Stimulated activated CD4-positive, alpha-beta T cell treated with anti-CD3 and anti-CD28 coated beads, Interleukin-1b, Interleukin-23, amount 100 ng/mL, for 1 hour (primary cell): ENCODE results near the gene SH3BP4.

Experiments used
- DNase-seq, 2 donors: peaks; one replicate each; pipeline ENCODE4 v3.0.0-alpha.2; 2020; ENCODE audit warnings: low read depth in 2 of 2

The SH3BP4 gene

GRCh38 chr2:234945339-234945873, 6.4 kb upstream of the SH3BP4 start:
- DNase-seq: no peak

DNA sequence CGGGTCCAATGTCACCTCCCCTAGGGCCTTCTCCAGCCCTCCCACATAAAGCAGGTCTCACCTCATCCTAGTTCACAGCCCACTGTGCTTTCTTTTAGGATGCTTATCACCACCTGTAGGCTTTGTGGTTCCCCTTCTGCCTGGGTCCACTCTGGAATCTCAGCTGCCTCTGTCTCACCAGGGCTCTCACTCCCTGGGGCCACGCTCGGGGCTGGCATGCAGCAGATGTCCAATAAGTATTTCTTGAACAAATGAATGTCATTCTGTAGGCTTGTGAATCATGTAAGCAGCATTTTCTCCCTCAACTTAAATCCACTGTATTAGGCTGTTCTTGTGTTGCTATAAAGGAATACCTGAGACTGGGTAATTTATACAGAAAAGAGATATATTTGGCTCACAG, 4.3 kb upstream of the SH3BP4 start:
- no peak for DNase-seq

DNA sequence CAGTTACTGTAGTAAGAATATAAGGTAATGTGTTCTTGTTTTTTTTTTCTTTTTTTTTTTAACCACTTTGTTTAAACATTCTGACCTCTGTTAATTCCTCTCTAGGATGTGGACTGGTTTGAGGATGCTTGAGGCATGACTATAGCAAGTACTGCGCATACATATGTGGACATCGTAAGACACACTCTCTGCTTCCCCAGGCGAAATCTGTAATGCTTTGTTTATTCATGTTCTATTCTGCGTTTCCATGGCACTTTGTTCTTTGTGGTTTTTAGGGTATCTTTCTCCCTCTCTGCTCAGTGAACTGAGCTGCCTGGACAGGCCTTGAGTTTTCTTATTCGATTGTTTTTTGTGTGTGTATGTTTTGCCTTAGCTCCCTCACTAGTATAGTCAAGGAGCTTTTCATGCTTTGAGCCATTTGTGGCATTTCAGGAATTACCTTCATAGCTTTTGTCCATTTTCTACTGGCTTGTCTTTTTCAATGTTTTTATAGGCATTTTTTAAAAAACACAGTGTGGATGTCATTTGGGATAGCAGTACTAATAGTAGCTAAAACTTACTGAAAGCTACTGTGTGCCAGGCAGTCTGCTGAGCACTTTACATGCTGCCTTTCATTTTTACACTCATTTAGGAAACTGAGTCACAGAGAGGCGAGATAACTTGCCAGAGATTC, 1.9 kb upstream of the SH3BP4 start:
- no peak for DNase-seq

GRCh38 chr2:234950435-234950729, 1.4 kb upstream of the SH3BP4 start:
- DNase-seq: no peak

GRCh38 chr2:234950730-234951663, 820 bp upstream of the SH3BP4 start:
- no peak for DNase-seq

DNA sequence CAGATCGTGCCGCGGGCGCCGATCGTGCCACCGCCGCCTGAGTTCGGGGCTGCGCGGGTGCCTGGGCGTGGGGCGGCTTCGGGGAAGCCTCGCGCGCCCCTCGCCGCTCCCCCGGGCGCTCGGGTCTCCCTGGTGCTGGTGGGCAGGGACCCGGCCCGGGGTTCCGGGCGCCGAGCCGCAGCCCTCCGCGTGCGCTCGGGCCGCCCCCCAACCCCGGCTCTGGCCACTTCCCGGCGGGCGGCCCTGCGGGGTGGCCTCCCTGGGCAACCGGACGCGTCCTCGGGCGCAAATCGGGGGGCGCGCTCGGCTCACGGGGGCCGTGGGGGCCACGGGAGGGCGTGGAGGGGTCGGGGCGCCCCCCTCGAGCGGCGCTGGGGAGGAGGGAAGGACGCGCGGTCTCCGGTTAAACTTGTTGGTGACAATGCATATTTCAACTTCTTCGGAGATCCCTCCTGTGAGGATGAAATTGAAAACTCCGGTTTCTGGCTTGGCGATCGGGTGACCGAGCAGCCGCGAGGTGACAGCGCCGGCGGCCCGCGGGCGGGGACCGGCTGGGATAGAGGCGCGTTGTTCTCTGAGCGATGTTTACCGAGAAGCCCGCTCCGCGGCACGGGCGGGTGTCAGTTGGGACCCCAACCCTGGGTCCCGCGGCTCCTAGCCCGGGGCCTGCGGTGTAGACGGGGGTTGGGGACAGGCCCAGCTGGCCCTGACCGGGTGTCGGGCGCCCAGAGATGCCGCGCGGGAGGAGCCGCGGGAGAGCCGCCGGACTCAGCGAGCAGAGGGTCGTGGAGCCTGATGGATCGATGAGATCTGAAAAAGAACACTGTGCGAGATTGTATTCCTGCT, 676 bp downstream of the SH3BP4 start:
- DNase-seq: no peak

- DNase-seq: no peak
Measured at GRCh38 chr2:234953116-234954031, 1.6 kb downstream of the SH3BP4 start.

GRCh38 chr2:234954551-234954992, 2.8 kb downstream of the SH3BP4 start:
- no peak for DNase-seq

GRCh38 chr2:234955091-234955591, 3.3 kb downstream of the SH3BP4 start:
- no peak for DNase-seq

DNA sequence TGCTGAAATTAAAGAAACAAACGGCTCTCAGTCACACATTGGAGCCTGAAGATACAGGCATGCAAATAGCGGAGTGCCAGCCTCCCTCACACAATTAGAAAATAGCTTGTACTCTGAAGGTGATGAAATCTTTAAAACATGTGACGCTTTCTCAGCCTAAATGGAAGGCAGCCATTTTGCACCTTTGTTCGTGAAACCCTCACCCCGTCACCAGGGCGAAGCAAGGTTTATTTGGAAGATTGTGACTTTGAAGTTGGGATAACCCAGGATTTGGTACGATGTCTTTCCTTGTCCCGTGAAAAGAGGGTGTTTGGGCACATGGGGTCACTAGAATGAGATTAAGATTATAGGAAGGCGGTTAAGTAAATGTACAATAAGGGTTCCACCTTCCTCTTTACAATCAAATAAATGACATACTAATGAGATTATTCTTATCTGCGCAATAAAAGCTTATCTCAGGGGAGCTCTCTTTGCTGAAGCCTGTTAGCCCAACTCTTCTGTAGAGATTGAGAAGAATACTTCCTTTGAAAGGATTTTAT, 4.2 kb downstream of the SH3BP4 start:
- DNase-seq: no peak

DNA sequence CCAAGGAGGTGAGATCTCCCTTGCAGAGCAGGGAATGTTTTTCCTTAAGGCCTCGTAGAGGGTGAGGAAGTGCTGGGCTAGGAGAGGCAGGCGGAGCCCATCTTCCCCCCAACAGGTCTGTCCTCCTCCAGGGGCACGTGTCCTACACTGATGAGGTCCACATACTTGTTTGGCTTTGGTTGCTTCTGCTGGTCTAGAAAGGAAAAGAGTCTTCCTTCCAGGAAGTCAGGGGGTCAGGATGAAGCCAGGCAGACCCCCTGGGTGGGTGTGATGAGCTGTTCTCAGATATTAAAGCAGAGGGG, 6.0 kb downstream of the SH3BP4 start:
- no peak for DNase-seq

- DNase-seq: no peak
Measured at GRCh38 chr2:234958311-234958710, 6.5 kb downstream of the SH3BP4 start.

- DNase-seq: no peak
Measured at GRCh38 chr2:234958746-234959395, 7.1 kb downstream of the SH3BP4 start.

- no peak for DNase-seq
Measured at GRCh38 chr2:234960175-234961088, 8.6 kb downstream of the SH3BP4 start.

GRCh38 chr2:234961784-234962183, 10.0 kb downstream of the SH3BP4 start:
- DNase-seq: no peak

DNA sequence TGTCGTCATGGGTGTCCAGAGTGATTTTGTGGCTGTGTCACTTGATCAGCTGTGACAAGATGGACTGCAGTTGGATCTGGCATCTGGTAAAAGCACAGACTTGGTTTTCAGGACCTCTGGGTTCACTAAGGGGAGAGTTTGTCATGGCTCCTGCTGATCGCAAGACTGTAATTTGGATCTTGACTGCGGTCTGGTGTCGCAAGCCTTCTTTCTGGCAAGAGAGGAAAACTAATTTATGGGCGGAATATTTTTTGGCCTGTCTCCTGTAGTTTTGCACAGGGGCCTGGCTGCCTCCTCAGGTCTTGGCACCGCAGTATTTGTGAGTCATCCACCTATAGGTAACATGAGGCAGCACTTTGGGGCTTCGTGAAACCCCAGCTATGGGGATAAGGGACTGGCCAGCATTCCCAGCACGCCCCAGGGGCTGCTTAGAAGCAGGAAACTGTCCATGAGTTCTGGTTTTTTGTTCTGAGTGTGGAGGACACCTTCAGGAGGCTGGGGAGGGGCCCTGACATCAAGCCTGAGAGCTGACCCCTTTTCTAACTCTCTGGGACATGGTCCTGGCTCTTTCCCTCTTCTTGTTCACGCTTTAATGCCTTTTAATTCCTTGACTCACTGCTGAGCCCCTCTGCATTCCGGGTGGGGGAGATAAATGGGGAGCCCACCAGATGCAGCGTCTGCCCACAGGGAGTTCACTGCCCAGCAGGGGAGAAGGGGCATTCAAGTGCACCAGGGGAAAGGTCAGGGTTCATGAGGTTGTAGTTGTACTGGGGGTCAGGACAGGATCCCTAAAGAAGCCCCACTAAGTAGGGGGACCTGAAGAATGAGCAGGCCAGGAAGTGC, 12.2 kb downstream of the SH3BP4 start:
- no peak for DNase-seq

DNA sequence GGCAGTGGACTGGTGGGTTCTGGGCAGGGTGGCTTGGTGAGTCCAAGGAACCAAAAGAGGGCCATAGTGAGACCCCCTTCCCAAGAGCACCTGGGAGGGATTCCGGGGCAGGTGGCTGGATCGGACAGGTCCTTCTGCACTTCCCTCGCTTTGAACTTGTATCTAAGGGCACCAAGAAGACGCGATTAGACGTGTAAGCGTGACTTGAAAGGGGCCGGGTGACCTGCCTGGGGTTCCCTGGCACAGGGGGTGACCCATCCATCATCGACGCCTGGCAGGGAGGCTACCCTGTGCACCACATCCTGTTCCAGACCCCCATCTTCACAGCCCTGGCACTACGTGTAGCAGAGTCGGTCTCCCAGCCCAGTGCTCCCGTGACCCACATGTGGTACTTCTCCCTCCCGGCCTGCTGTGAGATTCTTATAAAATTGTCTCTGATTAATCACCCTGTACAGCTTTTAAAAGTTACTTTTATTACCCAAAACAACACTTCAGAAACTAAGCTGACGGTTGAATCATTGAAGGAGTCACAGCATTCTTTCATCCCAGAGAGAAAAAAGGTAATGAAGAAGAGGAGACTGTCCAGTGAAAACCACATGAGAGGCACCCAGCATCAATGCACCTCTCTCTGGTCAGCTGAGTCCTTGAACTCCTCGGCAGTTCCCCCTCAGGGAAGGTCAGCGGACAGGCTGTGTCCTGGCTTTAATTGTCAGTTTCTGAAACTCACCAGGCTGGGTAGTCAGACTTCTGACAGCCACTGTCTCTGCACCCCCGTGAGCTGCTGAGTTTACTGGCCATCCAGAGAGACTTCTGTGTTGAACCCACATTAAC, 13.0 kb downstream of the SH3BP4 start:
- no peak for DNase-seq
